SHP77 (cell line): Measurements from ENCODE around the gene PLAAT2.
"Not testable (repeated sequence)": the region's sequence is repeated elsewhere in the genome, so short reads cannot be mapped to it uniquely, and the experiment has no call there.

Experiments
- DNase-seq, 2 experiments: peaks; one replicate each; lab custom pipeline; 2025; lab: John Stamatoyannopoulos, UW

PLAAT2 gene

GRCh38 chr11:63549411-63549810 lies 13.8 kb downstream of the PLAAT2 start:
- DNase-seq: no peak

- DNase-seq: no peak
Observed at GRCh38 chr11:63548178-63548577, 15.0 kb downstream of the PLAAT2 start.

- no peak for DNase-seq
Observed at GRCh38 chr11:63547061-63547460, 16.1 kb downstream of the PLAAT2 start.

GRCh38 chr11:63543711-63544110 lies 19.5 kb downstream of the PLAAT2 start:
- DNase-seq: no peak

- DNase-seq: not testable (repeated sequence)
Observed at GRCh38 chr11:63542506-63542905, 20.7 kb downstream of the PLAAT2 start.

GRCh38 chr11:63537293-63538101 lies 25.7 kb downstream of the PLAAT2 start:
- DNase-seq: no peak

- no peak for DNase-seq
Observed at GRCh38 chr11:63536669-63537292, 26.4 kb downstream of the PLAAT2 start, which contains the start of gene PLAAT4. PLAAT4 (plus strand) TSS chr11:63536808; CDS start chr11:63536869, 61 bp downstream.

GRCh38 chr11:63535734-63536133 lies 27.4 kb downstream of the PLAAT2 start:
- no peak for DNase-seq

GRCh38 chr11:63534895-63535461 lies 28.2 kb downstream of the PLAAT2 start:
- no peak for DNase-seq

- DNase-seq: no peak
Observed at GRCh38 chr11:63534076-63534475, 29.1 kb downstream of the PLAAT2 start.

- no peak for DNase-seq
Observed at GRCh38 chr11:63532799-63533475, 30.2 kb downstream of the PLAAT2 start.

- DNase-seq: no peak
Observed at GRCh38 chr11:63532117-63532516, 31.1 kb downstream of the PLAAT2 start.

GRCh38 chr11:63531074-63531792 lies 31.9 kb downstream of the PLAAT2 start:
- DNase-seq: not testable (repeated sequence)

GRCh38 chr11:63530021-63530420 lies 33.2 kb downstream of the PLAAT2 start:
- no peak for DNase-seq

- not testable (repeated sequence) for DNase-seq
Observed at GRCh38 chr11:63529373-63529772, 33.8 kb downstream of the PLAAT2 start.

GRCh38 chr11:63528729-63529278 lies 34.4 kb downstream of the PLAAT2 start:
- not testable (repeated sequence) for DNase-seq

- not testable (repeated sequence) for DNase-seq
Observed at GRCh38 chr11:63528156-63528555, 35.0 kb downstream of the PLAAT2 start.

GRCh38 chr11:63527667-63528066 lies 35.5 kb downstream of the PLAAT2 start:
- no peak for DNase-seq

- no peak for DNase-seq
Observed at GRCh38 chr11:63523151-63523550, 40.0 kb downstream of the PLAAT2 start.

GRCh38 chr11:63521896-63522295 lies 41.3 kb downstream of the PLAAT2 start:
- no peak for DNase-seq

GRCh38 chr11:63520606-63521170 lies 42.5 kb downstream of the PLAAT2 start:
- DNase-seq: no peak
